Mammary epithelial cell (primary cell): ENCODE data around the gene MGAT5.

Experiments
- CTCF ChIP-seq, 2 donors: IDR thresholded peaks in 1 of 2; conservative IDR thresholded peaks in 1 of 2; 2 replicates each; pipeline ENCODE4 v1.5.1; 2011 to 2012; ENCODE audit warnings: inconsistent platforms in 2 of 2, low read length in 2 of 2, mild to moderate bottlenecking in 2 of 2, control low read depth in 1 of 2, low read depth in 1 of 2; ENCODE audit not compliant: insufficient read depth in 1 of 2; ENCODE audit errors: extremely low read depth in 1 of 2
- EZH2 ChIP-seq: IDR thresholded peaks from 2 replicates; pipeline ENCODE4 v1.6.1; 2012; ENCODE audit warnings: low read length, inconsistent platforms, borderline replicate concordance

GRCh38 chr2:134491771-134492441 lies 238.0 kb downstream of the MGAT5 start:
- TF ChIP-seq EZH2, result no peak
- TF ChIP-seq CTCF (conservative IDR thresholded peaks at IDR 0.05 in 1 of 2, IDR thresholded peaks at IDR 0.05 in 1 of 2; ENCODE audit: extremely low read depth in 1 of 2, insufficient read depth in 1 of 2, low read depth in 1 of 2, low read length in 2 of 2), result peak; percentile 5 to 11
